Measurements from ENCODE around the gene RLN3.

RLN3 gene

DNA sequence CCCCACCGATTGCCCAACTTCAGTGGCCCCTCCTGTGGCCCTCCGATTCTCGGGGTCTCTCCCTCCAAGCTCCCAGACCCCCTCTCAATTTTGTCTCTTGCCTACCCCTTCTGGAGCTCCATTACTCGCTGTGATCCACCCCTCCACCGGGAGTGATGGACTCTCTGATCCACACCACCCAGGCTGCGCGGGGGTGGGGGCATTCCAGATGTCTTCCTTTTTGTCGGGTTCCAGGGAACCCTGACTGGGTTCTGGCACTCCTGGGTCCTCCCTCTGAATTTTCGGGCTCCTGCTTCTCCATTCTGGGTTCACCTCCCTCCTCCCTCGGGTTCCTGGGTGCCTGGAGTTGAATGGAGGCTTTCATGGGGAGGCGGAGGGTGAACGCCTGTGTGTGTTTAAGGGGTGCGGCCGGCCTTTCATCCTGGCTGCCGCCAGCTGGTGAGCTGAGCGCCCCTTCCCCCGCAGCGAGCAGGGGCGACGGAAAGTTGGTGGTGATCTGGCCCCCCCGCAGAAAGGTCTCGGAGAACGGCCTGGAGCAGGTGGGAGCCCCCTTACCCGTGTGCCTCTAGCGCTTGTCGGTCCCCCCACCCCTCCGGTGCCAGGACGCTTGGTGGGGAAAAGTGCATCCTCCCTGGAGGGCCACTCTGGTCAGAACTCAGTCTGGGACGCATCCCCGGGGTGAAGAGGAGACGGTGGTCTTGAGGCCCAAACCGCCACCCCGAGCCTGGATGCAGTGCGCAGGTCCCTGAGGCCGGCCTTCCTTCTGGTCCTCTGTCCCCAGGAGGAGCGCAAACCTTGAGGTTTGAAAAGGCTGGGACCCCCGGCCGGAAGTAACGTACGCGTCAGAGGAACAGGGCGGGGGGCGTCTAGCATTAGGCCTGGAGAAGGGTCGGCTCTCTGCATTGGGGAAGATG lies 46.2 kb downstream of the RLN3 start:
- Histone ChIP-seq H3K4me3 (peak overlapping the region; percentile 83), H3K27ac (peak overlapping the region; percentile 85 to 97)
- no peak for DNase-seq (ENCODE audit: low spot score)
- TF ChIP-seq, protein P1, sequence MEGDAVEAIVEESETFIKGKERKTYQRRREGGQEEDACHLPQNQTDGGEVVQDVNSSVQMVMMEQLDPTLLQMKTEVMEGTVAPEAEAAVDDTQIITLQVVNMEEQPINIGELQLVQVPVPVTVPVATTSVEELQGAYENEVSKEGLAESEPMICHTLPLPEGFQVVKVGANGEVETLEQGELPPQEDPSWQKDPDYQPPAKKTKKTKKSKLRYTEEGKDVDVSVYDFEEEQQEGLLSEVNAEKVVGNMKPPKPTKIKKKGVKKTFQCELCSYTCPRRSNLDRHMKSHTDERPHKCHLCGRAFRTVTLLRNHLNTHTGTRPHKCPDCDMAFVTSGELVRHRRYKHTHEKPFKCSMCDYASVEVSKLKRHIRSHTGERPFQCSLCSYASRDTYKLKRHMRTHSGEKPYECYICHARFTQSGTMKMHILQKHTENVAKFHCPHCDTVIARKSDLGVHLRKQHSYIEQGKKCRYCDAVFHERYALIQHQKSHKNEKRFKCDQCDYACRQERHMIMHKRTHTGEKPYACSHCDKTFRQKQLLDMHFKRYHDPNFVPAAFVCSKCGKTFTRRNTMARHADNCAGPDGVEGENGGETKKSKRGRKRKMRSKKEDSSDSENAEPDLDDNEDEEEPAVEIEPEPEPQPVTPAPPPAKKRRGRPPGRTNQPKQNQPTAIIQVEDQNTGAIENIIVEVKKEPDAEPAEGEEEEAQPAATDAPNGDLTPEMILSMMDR (IDR thresholded peaks at IDR 0.05), result no peak

DNA sequence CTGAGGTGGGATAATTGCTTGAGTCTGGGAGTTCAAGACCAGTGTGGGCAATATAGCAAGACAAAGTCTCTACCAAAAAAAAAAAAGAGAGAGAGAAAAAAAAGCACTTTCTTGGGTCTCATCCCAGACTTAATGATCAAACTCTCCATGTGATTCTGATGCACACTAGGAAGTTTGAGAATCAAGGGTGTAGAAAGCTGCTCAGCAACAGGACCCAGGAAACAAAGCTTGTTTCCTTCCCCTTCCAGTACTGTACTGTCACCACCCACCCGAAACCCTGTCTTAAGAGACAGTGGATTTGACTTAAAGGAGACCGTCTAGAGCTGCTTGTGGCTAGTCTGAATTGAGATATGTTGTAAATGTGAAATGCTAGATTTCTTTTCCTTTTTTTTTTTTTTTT lies 50.5 kb downstream of the RLN3 start:
- no peak overlapping the region for H3K4me3 ChIP-seq
- TF ChIP-seq, protein P1 (IDR thresholded peaks at IDR 0.05), result no peak
- DNase-seq (ENCODE audit: low spot score), result no peak
- peak overlapping the region in 1 of 2 donors; percentile 55 for H3K27ac ChIP-seq
